GM21360 (cell line): Measurements from ENCODE around the gene EGFR.

Experiments used
- ATAC-seq: cut with Tn5 transposase; IDR thresholded peaks from one replicate; pipeline ENCODE4 v1.9.1; 2021; ENCODE audit warnings: mild to moderate bottlenecking, moderate library complexity; ENCODE audit not compliant: unreplicated experiment

EGFR gene

GRCh38 chr7:55236476-55236875, 217.7 kb downstream of the EGFR start:
- ATAC-seq, result no peak

- ATAC-seq, result no peak
Observed at GRCh38 chr7:55237156-55237893, 218.5 kb downstream of the EGFR start.

GRCh38 chr7:55239406-55239805, 220.6 kb downstream of the EGFR start:
- ATAC-seq, result no peak

GRCh38 chr7:55240418-55241142, 221.8 kb downstream of the EGFR start:
- ATAC-seq, result no peak

GRCh38 chr7:55241958-55242357, 223.1 kb downstream of the EGFR start:
- ATAC-seq, result no peak

- ATAC-seq, result no peak
Observed at GRCh38 chr7:55242613-55243012, 223.8 kb downstream of the EGFR start.

GRCh38 chr7:55244006-55244745, 225.4 kb downstream of the EGFR start:
- no peak for ATAC-seq

GRCh38 chr7:55245271-55245723, 226.5 kb downstream of the EGFR start:
- no peak for ATAC-seq

GRCh38 chr7:55246171-55246570, 227.4 kb downstream of the EGFR start:
- ATAC-seq, result no peak

- no peak for ATAC-seq
Observed at GRCh38 chr7:55247428-55247827, 228.6 kb downstream of the EGFR start.

GRCh38 chr7:55248526-55248925, 229.7 kb downstream of the EGFR start:
- ATAC-seq, result no peak

- no peak for ATAC-seq
Observed at GRCh38 chr7:55249332-55249731, 230.5 kb downstream of the EGFR start.

- ATAC-seq, result no peak
Observed at GRCh38 chr7:55250313-55250712, 231.5 kb downstream of the EGFR start.

- no peak for ATAC-seq
Observed at GRCh38 chr7:55251313-55251712, 232.5 kb downstream of the EGFR start.

GRCh38 chr7:55251911-55252310, 233.1 kb downstream of the EGFR start:
- no peak for ATAC-seq

GRCh38 chr7:55252386-55252785, 233.6 kb downstream of the EGFR start:
- no peak for ATAC-seq

GRCh38 chr7:55253188-55253587, 234.4 kb downstream of the EGFR start:
- no peak for ATAC-seq

- no peak for ATAC-seq
Observed at GRCh38 chr7:55254242-55254595, 235.4 kb downstream of the EGFR start.

GRCh38 chr7:55254596-55255495, 236.0 kb downstream of the EGFR start:
- ATAC-seq, result peak; percentile 86

GRCh38 chr7:55255496-55256445, 237.0 kb downstream of the EGFR start:
- ATAC-seq, result peak; percentile 82
